AG04449 (cell line): ENCODE results near the gene UACA.
"Not testable (repeated sequence)": the region's sequence is repeated elsewhere in the genome, so short reads cannot be mapped to it uniquely, and the experiment has no call there.

ENCODE experiments used
- CTCF ChIA-PET: fragments of 350-600 bp; formaldehyde crosslinking; extraction: SDS; loops from one replicate; lab custom pipeline; 2021; ENCODE audit warnings: antibody characterized with exemption; lab: Yijun Ruan, JAX
- POLR2A ChIA-PET: fragments of 400-600, 350-600 bp; formaldehyde crosslinking; extraction: SDS; loops from one replicate; lab custom pipeline; 2020; ENCODE audit warnings: antibody characterized with exemption, inconsistent platforms; lab: Yijun Ruan, JAX
- DNase-seq: peaks from one replicate; pipeline ENCODE4 v3.0.0-alpha.2; 2010; ENCODE audit warnings: low read depth, low spot score
- H3K4me3 ChIP-seq: 2 replicates; pipeline ENCODE4 v1.5.1; 2011; ENCODE audit warnings: low read depth, mild to moderate bottlenecking, control low read depth, low read length
- TF ChIP-seq, protein P1 (sequence below): IDR thresholded peaks from one replicate; pipeline ENCODE4 v1.5.1; 2011; ENCODE audit warnings: mild to moderate bottlenecking, moderate library complexity, low read length, control low read depth, inconsistent platforms; ENCODE audit not compliant: insufficient read depth; ENCODE audit errors: missing control alignments

UACA gene

DNA sequence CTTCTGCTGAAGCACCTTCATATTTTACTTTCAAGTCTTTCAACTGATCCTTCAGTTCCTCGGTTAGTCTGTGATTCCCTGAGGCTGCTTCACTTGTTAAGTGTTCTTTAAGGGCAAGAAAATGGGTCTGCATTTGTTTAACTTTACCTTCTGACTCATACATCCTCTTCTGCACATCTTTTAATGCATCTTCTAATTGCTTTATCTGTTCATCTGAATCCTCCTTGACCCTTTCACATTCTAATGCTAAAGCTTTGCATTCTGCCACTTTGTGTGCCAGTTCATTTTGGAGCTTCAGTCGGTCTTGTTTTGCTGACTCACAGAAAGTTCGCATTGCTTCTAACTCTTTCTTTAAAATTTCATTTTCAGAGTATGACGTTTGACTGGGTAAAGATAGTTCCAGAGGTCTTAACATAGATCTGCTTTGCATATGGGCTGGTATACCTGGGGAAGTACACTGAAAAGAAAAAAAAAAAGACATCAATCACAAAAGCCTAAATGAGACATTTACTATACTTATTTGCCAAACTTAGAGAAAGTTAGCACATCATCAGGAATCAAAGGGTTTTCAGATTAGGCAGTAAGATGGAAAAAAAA lies 94.3 kb downstream of the UACA start:
- TF ChIP-seq, protein P1, sequence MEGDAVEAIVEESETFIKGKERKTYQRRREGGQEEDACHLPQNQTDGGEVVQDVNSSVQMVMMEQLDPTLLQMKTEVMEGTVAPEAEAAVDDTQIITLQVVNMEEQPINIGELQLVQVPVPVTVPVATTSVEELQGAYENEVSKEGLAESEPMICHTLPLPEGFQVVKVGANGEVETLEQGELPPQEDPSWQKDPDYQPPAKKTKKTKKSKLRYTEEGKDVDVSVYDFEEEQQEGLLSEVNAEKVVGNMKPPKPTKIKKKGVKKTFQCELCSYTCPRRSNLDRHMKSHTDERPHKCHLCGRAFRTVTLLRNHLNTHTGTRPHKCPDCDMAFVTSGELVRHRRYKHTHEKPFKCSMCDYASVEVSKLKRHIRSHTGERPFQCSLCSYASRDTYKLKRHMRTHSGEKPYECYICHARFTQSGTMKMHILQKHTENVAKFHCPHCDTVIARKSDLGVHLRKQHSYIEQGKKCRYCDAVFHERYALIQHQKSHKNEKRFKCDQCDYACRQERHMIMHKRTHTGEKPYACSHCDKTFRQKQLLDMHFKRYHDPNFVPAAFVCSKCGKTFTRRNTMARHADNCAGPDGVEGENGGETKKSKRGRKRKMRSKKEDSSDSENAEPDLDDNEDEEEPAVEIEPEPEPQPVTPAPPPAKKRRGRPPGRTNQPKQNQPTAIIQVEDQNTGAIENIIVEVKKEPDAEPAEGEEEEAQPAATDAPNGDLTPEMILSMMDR: no peak
- ChIA-PET POLR2A (no interaction called here), CTCF (interaction anchor here (0.7 to 1.8 kb wide), 7 partner anchors 10 to 176 kb away, joined by 3 to 8 read pairs (median 3); no protein-coding TSS in a partner anchor)
- H3K4me3 ChIP-seq: no peak overlapping the region
- DNase-seq: no peak

DNA sequence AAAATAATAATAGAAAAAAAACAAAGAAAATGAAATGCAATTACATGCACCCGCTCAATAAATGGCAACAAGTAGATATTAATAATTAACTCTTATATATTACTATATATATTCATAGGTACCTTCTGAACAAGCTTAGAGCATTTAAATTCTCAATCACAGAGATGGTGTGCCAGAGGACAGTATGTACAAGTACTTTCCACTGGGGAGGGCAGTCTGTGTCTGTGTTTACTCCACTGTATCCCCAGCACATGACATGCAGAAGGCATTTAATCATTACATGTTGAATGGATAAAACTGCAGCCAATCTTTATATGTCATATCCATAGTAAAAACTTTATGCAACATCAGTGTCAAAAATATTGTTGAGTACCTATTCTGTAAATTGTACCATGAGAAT lies 97.8 kb downstream of the UACA start:
- CTCF ChIA-PET: interaction anchor here (1.2 to 1.9 kb wide), 3 partner anchors 14 to 147 kb away, joined by 4 to 6 read pairs (median 5); no protein-coding TSS in a partner anchor
- TF ChIP-seq, protein P1: no peak
- POLR2A ChIA-PET: no interaction called here
- DNase-seq: no peak
- H3K4me3 ChIP-seq: no peak overlapping the region

DNA sequence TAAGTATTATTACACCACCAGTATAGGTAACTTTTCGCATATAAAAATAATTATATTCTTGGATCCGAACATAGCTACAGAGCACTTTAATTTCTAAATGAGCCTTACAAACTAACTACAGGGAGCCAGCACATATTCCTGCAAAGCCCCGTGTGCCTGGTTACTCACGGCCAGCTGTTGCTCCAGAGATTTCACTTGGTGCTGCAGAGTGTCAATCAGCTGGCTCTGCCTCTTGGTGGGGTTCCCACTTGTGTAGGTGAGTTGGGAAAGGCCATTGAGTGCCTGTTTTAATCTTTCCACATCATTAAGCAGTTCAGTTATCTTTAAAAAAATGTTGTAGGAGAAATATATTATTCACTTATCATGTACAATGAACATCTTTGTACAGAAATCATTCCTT lies 98.9 kb downstream of the UACA start:
- H3K4me3 ChIP-seq: no peak overlapping the region
- CTCF ChIA-PET: interaction anchor here (1.2 to 1.9 kb wide), 4 partner anchors 15 to 148 kb away, joined by 3 to 6 read pairs (median 4); no protein-coding TSS in a partner anchor
- no peak for DNase-seq
- TF ChIP-seq, protein P1: no peak
- POLR2A ChIA-PET: interaction anchor here (0.6 kb wide), 1 partner anchor 11 kb away, joined by 4 read pairs; no protein-coding TSS in a partner anchor

DNA sequence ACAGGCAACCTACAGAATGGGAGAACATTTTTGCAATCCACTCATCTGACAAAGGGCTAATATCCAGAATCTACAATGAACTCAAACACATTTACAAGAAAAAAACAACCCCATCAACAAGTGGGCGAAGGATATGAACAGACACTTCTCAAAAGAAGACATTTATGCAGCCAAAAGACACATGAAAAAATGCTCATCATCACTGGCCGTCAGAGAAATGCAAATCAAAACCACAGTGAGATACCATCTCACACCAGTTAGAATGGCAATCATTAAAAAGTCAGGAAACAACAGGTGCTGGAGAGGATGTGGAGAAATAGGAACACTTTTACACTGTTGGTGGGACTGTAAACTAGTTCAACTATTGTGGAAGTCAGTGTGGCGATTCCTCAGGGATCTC lies 100.3 kb downstream of the UACA start:
- POLR2A ChIA-PET, DNase-seq, CTCF ChIA-PET, H3K4me3 ChIP-seq: not testable (repeated sequence)

DNA sequence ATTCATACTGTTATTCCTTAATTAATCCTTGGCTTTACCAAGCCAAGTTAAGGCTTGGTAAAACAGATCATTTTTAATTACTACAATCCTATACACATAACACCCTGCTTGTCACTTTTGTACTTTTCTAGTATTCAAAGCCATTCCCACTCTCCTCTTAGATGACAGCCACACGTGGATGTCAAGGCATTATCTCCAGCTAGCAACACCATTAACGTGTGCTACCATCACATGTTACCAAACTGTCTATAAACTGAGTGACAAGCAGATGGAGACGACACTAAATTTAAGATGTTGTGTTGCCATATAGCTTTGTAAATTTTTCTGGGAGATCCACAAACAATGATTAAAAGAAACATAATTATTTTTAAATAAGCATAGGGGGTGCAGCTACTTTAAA lies 103.7 kb downstream of the UACA start:
- CTCF ChIA-PET: interaction anchor here (0.9 to 1.0 kb wide), 3 partner anchors 9 to 152 kb away, joined by 3 to 4 read pairs (median 3); no protein-coding TSS in a partner anchor
- TF ChIP-seq, protein P1: no peak
- DNase-seq: no peak
- H3K4me3 ChIP-seq: no peak overlapping the region
- POLR2A ChIA-PET: no interaction called here

DNA sequence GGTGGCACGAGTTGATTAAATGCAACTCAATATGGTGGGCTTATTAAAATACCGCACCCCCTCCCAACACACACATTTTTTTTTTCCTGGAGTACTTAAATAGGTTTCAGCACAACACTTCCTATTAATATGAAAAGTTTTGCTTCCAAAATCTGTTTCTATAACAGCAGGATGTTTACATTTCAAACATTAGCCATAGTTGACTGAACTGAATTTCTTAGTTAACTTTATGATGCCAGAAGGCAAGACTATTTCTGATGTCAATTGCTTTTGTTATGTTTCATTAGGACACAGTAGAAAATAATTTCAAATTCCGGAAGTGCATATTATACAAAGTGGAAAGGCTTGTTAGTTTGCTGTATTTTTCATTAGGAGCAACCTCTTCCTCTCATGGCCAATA lies 104.7 kb downstream of the UACA start:
- POLR2A ChIA-PET: no interaction called here
- TF ChIP-seq, protein P1: no peak
- DNase-seq: no peak
- CTCF ChIA-PET: interaction anchor here (0.6 to 1.0 kb wide), 3 partner anchors 9 to 216 kb away, joined by 3 to 5 read pairs (median 4); no protein-coding TSS in a partner anchor
- no peak overlapping the region for H3K4me3 ChIP-seq

DNA sequence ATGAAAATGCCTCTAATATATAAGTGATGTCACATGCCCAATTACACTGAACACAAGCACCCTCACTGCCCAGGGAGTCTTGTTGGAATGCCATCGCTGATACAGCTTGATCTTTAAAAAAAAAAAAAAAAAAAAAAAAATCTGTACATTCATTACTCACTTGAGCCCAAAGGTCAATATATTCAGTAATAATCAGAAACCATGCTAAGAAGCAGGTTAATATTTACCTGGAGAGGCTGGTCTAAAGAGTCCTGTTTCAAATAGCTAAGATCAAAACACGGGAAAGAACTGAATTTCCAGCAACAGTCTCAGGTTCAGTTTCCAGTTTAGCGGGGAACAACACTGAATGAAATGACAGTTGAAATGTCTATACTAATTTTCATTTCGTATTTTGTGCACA lies 109.9 kb downstream of the UACA start:
- no peak overlapping the region for H3K4me3 ChIP-seq
- no peak for DNase-seq
- ChIA-PET POLR2A (interaction anchor here (0.5 to 0.7 kb wide), 3 partner anchors 10 to 924 kb away, joined by 3 to 4 read pairs (median 3); no protein-coding TSS in a partner anchor), CTCF (interaction anchor here (2.0 kb wide), 1 partner anchor 159 kb away, joined by 8 read pairs; no protein-coding TSS in a partner anchor)
- TF ChIP-seq, protein P1: no peak
